IMR-90 (cell line): ENCODE results near the gene OR3A2. TPM values are rescaled to one million over a fixed set of nuclear protein-coding genes. Genes with fewer than 3 reads are reported as not detected.

Source experiments
- ATAC-seq: fragments of 200-7000 bp; cut with Tn5 transposase; 2 replicates; pipeline ENCODE4 v1.9.1; 2020; ENCODE audit warnings: low read depth, mild to moderate bottlenecking, moderate library complexity
- BruUV-seq: library from RNA; stranded (reverse); fragments of 400-500 nt; replicated peaks from 2 replicates; lab custom pipeline; 2021; lab: Mats Ljungman, UMichigan
- CTCF ChIA-PET: fragments of 300-600 bp; formaldehyde crosslinking; extraction: SDS; loops from one replicate; lab custom pipeline; 2021; ENCODE audit warnings: antibody characterized with exemption; lab: Yijun Ruan, JAX
- POLR2A ChIA-PET: fragments of 300-600 bp; sonication (Branson Sonifier 250); formaldehyde crosslinking; loops from one replicate; lab custom pipeline; 2022; ENCODE audit warnings: antibody characterized with exemption; ENCODE audit not compliant: unreplicated experiment; lab: Charles Lee
- DNase-seq: peaks from one replicate; pipeline ENCODE4 v3.0.0; 2013
- H2AFZ ChIP-seq: replicated peaks from 2 replicates; pipeline ENCODE3; 2013; ENCODE audit warnings: low read length, mild to moderate bottlenecking; ENCODE audit not compliant: poor library complexity
- H2AK5ac ChIP-seq: 2 replicates; pipeline ENCODE4 v1.6.1; 2013; ENCODE audit warnings: low read depth, low read length, inconsistent platforms
- H2AK9ac ChIP-seq: replicated peaks from 2 replicates; pipeline ENCODE3; 2013; ENCODE audit warnings: mild to moderate bottlenecking, low read depth, low read length, moderate library complexity; ENCODE audit not compliant: poor library complexity
- H2BK120ac ChIP-seq: 2 replicates; pipeline ENCODE4 v1.6.1; 2013; ENCODE audit warnings: low read depth, low read length, inconsistent platforms
- H2BK15ac ChIP-seq: 3 replicates; pipeline ENCODE4 v1.6.1; 2013; ENCODE audit warnings: low read depth, low read length, inconsistent platforms
- H2BK20ac ChIP-seq: 2 replicates; pipeline ENCODE4 v1.6.1; 2013; ENCODE audit warnings: low read depth, mild to moderate bottlenecking, inconsistent platforms, low read length, moderate library complexity
- H2BK5ac ChIP-seq: 2 replicates; pipeline ENCODE4 v1.6.1; 2013; ENCODE audit warnings: mild to moderate bottlenecking, low read depth, low read length, inconsistent platforms; ENCODE audit not compliant: poor library complexity, severe bottlenecking
- H3K14ac ChIP-seq: replicated peaks from 2 replicates; pipeline ENCODE4 v1.6.1; 2013; ENCODE audit warnings: low read depth, low read length, inconsistent platforms
- H3K18ac ChIP-seq: 2 replicates; pipeline ENCODE4 v1.6.1; 2013; ENCODE audit warnings: low read depth, low read length, control low read depth
- H3K23ac ChIP-seq: 2 replicates; pipeline ENCODE4 v1.6.1; 2013; ENCODE audit warnings: low read depth, low read length, inconsistent platforms
- H3K27ac ChIP-seq: 2 replicates; pipeline ENCODE4 v1.5.1; 2013; ENCODE audit warnings: mild to moderate bottlenecking, control low read depth, low read length; ENCODE audit not compliant: insufficient read depth
- H3K27me3 ChIP-seq: 2 replicates; pipeline ENCODE4 v1.6.1; 2013; ENCODE audit warnings: low read length; ENCODE audit not compliant: control insufficient read depth, insufficient read depth
- H3K36me3 ChIP-seq: 2 replicates; pipeline ENCODE4 v1.6.1; 2013; ENCODE audit warnings: low read length, mixed read lengths; ENCODE audit not compliant: control insufficient read depth, insufficient read depth
- H3K4ac ChIP-seq: 2 replicates; pipeline ENCODE4 v1.6.1; 2013; ENCODE audit warnings: low read depth, low read length, inconsistent platforms
- H3K4me1 ChIP-seq: 2 replicates; pipeline ENCODE4 v1.6.1; 2013; ENCODE audit warnings: low read length, mixed read lengths; ENCODE audit not compliant: control insufficient read depth, insufficient read depth
- H3K4me2 ChIP-seq: 2 replicates; pipeline ENCODE4 v1.6.1; 2013; ENCODE audit warnings: low read depth, mild to moderate bottlenecking, control low read depth, low read length, moderate library complexity
- H3K4me3 ChIP-seq: 2 replicates; pipeline ENCODE4 v1.5.1; 2013; ENCODE audit warnings: low read depth, mild to moderate bottlenecking, control low read depth, low read length, moderate library complexity; ENCODE audit not compliant: insufficient read depth
- H3K56ac ChIP-seq: 2 replicates; pipeline ENCODE4 v1.6.1; 2013; ENCODE audit warnings: low read length, inconsistent platforms; ENCODE audit not compliant: insufficient read depth; ENCODE audit errors: extremely low read depth
- H3K79me1 ChIP-seq, 2 experiments: 2 replicates each; pipeline ENCODE4 v1.6.1; 2013; ENCODE audit warnings: low read length in 2 of 2, inconsistent platforms in 1 of 2, low read depth in 1 of 2
- H3K9ac ChIP-seq: 2 replicates; pipeline ENCODE4 v1.6.1; 2013; ENCODE audit warnings: low read depth, low read length, control low read depth
- H3K9me1 ChIP-seq: 2 replicates; pipeline ENCODE4 v1.6.1; 2013; ENCODE audit warnings: low read length, inconsistent platforms; ENCODE audit not compliant: insufficient read depth
- H3K9me3 ChIP-seq: 2 replicates; pipeline ENCODE4 v1.6.1; 2013; ENCODE audit warnings: low read length; ENCODE audit not compliant: control insufficient read depth, insufficient read depth
- H4K20me1 ChIP-seq: 2 replicates; pipeline ENCODE4 v1.6.1; 2013; ENCODE audit warnings: low read length, inconsistent platforms; ENCODE audit not compliant: insufficient read depth
- H4K5ac ChIP-seq: 2 replicates; pipeline ENCODE4 v1.6.1; 2013; ENCODE audit warnings: mild to moderate bottlenecking, low read depth, low read length, control low read depth
- H4K8ac ChIP-seq, 2 experiments: 2 replicates each; pipeline ENCODE4 v1.6.1; 2013; ENCODE audit warnings: low read depth in 2 of 2, low read length in 2 of 2, control low read depth in 1 of 2, inconsistent platforms in 1 of 2
- H4K91ac ChIP-seq: 2 replicates; pipeline ENCODE4 v1.6.1; 2013; ENCODE audit warnings: low read depth, low read length, inconsistent platforms; ENCODE audit not compliant: insufficient read depth
- BHLHE40 ChIP-seq: fragments of 150-350 bp; IDR thresholded peaks from 2 replicates; pipeline ENCODE4 v1.6.1; 2016; ENCODE audit warnings: mild to moderate bottlenecking, low read depth, low read length
- CHD1 ChIP-seq: IDR thresholded peaks from 2 replicates; pipeline ENCODE4 v1.6.1; 2012; ENCODE audit warnings: low read depth, low read length, improper control_type of control experiment
- FOS ChIP-seq: fragments of 150-350 bp; IDR thresholded peaks from 2 replicates; pipeline ENCODE4 v1.6.1; 2016; ENCODE audit warnings: low read depth, low read length
- MAFK ChIP-seq: IDR thresholded peaks from 2 replicates; pipeline ENCODE4 v1.6.1; 2012; ENCODE audit warnings: low read depth, low read length, improper control_type of control experiment
- MAZ ChIP-seq: IDR thresholded peaks from 2 replicates; pipeline ENCODE4 v1.6.1; 2012; ENCODE audit warnings: low read depth, mild to moderate bottlenecking, low read length, improper control_type of control experiment, moderate library complexity, borderline replicate concordance
- NFE2L2 ChIP-seq: fragments of 150-350 bp; IDR thresholded peaks from 2 replicates; pipeline ENCODE4 v1.6.1; 2016; ENCODE audit warnings: low read depth, mild to moderate bottlenecking, low read length
- RAD21 ChIP-seq: IDR thresholded peaks from 2 replicates; pipeline ENCODE4 v1.6.1; 2012; ENCODE audit warnings: low read length, improper control_type of control experiment
- RCOR1 ChIP-seq: IDR thresholded peaks from 2 replicates; pipeline ENCODE4 v1.6.1; 2012; ENCODE audit warnings: mild to moderate bottlenecking, low read length, improper control_type of control experiment; ENCODE audit not compliant: insufficient replicate concordance
- RFX5 ChIP-seq: IDR thresholded peaks from 2 replicates; pipeline ENCODE4 v1.8.0; 2012; ENCODE audit warnings: low read depth, mild to moderate bottlenecking, low read length, moderate library complexity
- SMC3 ChIP-seq: fragments of 150-350 bp; IDR thresholded peaks from 2 replicates; pipeline ENCODE4 v1.6.1; 2016; ENCODE audit warnings: low read depth, mild to moderate bottlenecking, antibody characterized with exemption, low read length, moderate library complexity
- WGBS, 2 experiments: methylation state at CpG; one replicate each; pipeline versions ENCODE4 v1.1.5 to v1.1.7; 2013; ENCODE audit warnings: missing lambda C conversion rate in 2 of 2; ENCODE audit not compliant: insufficient read length in 1 of 2; ENCODE audit errors: extremely low coverage in 2 of 2; 5-methylcytosine and 5-hydroxymethylcytosine counted together
- dilution Hi-C: fragments of 300-500 bp; cut with HindIII; formaldehyde crosslinking; loops from one replicate; pipeline ENCODE4 v1.14.3; 2018; ENCODE audit warnings: low sequenced_read_pairs; ENCODE audit not compliant: unreplicated experiment
- in situ Hi-C: fragments of 300-500 bp; cut with MboI; formaldehyde crosslinking; loops from 3 replicates; pipeline ENCODE4 v1.14.3; 2019; ENCODE audit warnings: low sequenced_read_pairs, inconsistent platforms, mixed read lengths
- intact Hi-C: fragments of 100-400 bp; cut with micrococcal nuclease; formaldehyde crosslinking; loops from 2 replicates; pipeline ENCODE4 v1.10.0; 2022
- polyA plus RNA-seq, 3 experiments: library from polyadenylated mRNA; depleted of rRNA; stranded (reverse); fragments of >200 nt; gene quantifications; 2 replicates each; pipeline ENCODE4 v1.2.3, GENCODE V29; 2012; ENCODE audit warnings: low replicate concordance in 1 of 3
- total RNA-seq: library from RNA; depleted of rRNA; stranded (reverse); fragments of >200 nt; gene quantifications from 2 replicates; pipeline ENCODE4 v1.2.3, GENCODE V29; 2012
- TF ChIP-seq, protein P1 (sequence below): conservative IDR thresholded peaks from 2 replicates; pipeline ENCODE4 v1.5.1; 2012; ENCODE audit warnings: mild to moderate bottlenecking, low read depth, low read length, improper control_type of control experiment
- TF ChIP-seq, protein P2 (sequence below): fragments of 150-350 bp; IDR thresholded peaks from 2 replicates; pipeline ENCODE4 v1.6.1; 2016; ENCODE audit warnings: low read depth, mild to moderate bottlenecking, low read length, moderate library complexity, borderline replicate concordance
- TF ChIP-seq, protein P3 (sequence below): fragments of 150-350 bp; IDR thresholded peaks from 2 replicates; pipeline ENCODE4 v1.6.1; 2017; ENCODE audit warnings: mild to moderate bottlenecking, antibody characterized with exemption, low read length, low read depth

Gene OR3A2
- total and polyA plus RNA-seq, 2 of the 4 experiments (the other 2 are of a cell fraction): not detected

DNA sequence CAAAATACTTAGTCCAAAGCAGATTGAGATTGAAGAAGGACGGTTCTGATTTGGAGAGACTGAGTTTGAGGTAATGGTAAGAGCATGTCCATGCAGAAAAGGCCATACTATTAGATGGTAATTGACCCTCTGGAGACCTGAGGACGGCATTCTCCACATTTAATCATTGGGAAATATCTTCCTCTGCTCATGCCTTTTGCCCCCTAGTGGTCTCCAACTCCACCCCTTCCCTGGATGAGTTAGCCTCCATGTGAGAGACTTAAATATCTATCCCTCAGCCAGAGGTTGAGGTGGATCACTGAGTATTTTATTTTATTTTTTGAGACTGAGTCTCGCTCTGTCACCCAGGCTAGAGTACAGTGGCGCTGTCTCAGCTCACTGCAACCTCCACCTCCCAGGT lies 77.5 kb downstream of the OR3A2 start:
- H3K4me1 ChIP-seq: no peaks in the 10 kb centered on the region
- DNase-seq (no peak), ATAC-seq (no peak)
- H3K79me1 ChIP-seq: no peaks in the 10 kb centered on the region
- H3K4me2 ChIP-seq: no peak overlapping the region
- intact Hi-C loops (no loop called here), in situ Hi-C loops (no loop called here), dilution Hi-C loops (no loop called here)
- H4K8ac ChIP-seq: no peak overlapping the region
- no peak overlapping the region for H3K18ac ChIP-seq
- H2BK120ac ChIP-seq: no peak overlapping the region
- H2BK5ac ChIP-seq: no peak overlapping the region
- no peak overlapping the region for H2AFZ ChIP-seq
- no peak overlapping the region for H3K4ac ChIP-seq
- no peak overlapping the region for H3K27ac ChIP-seq
- H4K20me1 ChIP-seq: no peaks in the 10 kb centered on the region
- no peak overlapping the region for H2BK20ac ChIP-seq
- no peak overlapping the region for H3K23ac ChIP-seq
- H4K5ac ChIP-seq: no peak overlapping the region
- peaks cover 41% of the 10 kb centered on the region for H3K9me3 ChIP-seq
- no peak overlapping the region for H4K91ac ChIP-seq
- 33% methylated on average over 1 of the region's 4 CpGs; no CpG with 5 or more reads in 1 of the 2 experiments for WGBS, 2 experiments
- no peak overlapping the region for H3K4me3 ChIP-seq
- TF ChIP-seq MAZ (no peak), RCOR1 (no peak), SMC3 (no peak), MAFK (no peak), NFE2L2 (no peak), FOS (no peak), RFX5 (no peak), CHD1 (no peak), RAD21 (no peak), BHLHE40 (no peak)
- TF ChIP-seq, protein P1, sequence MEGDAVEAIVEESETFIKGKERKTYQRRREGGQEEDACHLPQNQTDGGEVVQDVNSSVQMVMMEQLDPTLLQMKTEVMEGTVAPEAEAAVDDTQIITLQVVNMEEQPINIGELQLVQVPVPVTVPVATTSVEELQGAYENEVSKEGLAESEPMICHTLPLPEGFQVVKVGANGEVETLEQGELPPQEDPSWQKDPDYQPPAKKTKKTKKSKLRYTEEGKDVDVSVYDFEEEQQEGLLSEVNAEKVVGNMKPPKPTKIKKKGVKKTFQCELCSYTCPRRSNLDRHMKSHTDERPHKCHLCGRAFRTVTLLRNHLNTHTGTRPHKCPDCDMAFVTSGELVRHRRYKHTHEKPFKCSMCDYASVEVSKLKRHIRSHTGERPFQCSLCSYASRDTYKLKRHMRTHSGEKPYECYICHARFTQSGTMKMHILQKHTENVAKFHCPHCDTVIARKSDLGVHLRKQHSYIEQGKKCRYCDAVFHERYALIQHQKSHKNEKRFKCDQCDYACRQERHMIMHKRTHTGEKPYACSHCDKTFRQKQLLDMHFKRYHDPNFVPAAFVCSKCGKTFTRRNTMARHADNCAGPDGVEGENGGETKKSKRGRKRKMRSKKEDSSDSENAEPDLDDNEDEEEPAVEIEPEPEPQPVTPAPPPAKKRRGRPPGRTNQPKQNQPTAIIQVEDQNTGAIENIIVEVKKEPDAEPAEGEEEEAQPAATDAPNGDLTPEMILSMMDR: no peak
- TF ChIP-seq, protein P2, sequence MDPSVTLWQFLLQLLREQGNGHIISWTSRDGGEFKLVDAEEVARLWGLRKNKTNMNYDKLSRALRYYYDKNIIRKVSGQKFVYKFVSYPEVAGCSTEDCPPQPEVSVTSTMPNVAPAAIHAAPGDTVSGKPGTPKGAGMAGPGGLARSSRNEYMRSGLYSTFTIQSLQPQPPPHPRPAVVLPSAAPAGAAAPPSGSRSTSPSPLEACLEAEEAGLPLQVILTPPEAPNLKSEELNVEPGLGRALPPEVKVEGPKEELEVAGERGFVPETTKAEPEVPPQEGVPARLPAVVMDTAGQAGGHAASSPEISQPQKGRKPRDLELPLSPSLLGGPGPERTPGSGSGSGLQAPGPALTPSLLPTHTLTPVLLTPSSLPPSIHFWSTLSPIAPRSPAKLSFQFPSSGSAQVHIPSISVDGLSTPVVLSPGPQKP: no peak
- TF ChIP-seq, protein P3, sequence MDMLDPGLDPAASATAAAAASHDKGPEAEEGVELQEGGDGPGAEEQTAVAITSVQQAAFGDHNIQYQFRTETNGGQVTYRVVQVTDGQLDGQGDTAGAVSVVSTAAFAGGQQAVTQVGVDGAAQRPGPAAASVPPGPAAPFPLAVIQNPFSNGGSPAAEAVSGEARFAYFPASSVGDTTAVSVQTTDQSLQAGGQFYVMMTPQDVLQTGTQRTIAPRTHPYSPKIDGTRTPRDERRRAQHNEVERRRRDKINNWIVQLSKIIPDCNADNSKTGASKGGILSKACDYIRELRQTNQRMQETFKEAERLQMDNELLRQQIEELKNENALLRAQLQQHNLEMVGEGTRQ: no peak
- H3K9me1 ChIP-seq: no peaks in the 10 kb centered on the region
- ChIA-PET POLR2A (no interaction called here), CTCF (no interaction called here)
- H3K56ac ChIP-seq: no peak overlapping the region
- no peak overlapping the region for H2AK5ac ChIP-seq
- H3K36me3 ChIP-seq: no peaks in the 10 kb centered on the region
- no peaks in the 10 kb centered on the region for H3K27me3 ChIP-seq
- H3K14ac ChIP-seq: no peak overlapping the region
- no peak overlapping the region for H3K9ac ChIP-seq
- H2AK9ac ChIP-seq: no peak overlapping the region
- no TSS peak for BruUV-seq
- H2BK15ac ChIP-seq: no peak overlapping the region
